C4-2B (cell line): ENCODE measurements around the gene TTN.

Source experiments
- ZFX ChIP-seq: fragments of 450-650 bp; IDR thresholded peaks from 2 replicates; pipeline ENCODE4 v1.6.1; 2017
- TF ChIP-seq, protein P1 (sequence below): fragments of 450-650 bp; conservative IDR thresholded peaks from 2 replicates; pipeline ENCODE4 v1.5.1; 2017; ENCODE audit warnings: mild to moderate bottlenecking

DNA sequence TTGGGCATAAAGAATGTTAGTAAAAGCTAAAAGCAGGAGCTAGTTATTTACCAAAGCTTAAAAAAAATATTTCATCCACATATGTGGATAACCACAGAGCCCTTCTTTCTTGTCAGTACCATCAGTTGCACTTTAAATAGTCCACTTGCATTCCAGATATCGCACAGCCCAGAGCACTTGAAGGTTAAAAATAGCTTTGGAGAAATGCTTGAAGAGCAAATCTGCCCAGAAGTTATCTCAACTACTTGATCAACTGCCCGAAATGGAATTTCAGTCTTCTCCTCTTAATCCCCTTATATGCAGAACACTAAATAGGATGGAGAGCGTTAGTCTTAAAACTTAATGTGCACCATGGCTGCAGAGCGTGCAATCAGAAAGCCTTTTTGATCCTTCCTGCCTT, 178.6 kb downstream of the TTN start:
- TF ChIP-seq, protein P1, sequence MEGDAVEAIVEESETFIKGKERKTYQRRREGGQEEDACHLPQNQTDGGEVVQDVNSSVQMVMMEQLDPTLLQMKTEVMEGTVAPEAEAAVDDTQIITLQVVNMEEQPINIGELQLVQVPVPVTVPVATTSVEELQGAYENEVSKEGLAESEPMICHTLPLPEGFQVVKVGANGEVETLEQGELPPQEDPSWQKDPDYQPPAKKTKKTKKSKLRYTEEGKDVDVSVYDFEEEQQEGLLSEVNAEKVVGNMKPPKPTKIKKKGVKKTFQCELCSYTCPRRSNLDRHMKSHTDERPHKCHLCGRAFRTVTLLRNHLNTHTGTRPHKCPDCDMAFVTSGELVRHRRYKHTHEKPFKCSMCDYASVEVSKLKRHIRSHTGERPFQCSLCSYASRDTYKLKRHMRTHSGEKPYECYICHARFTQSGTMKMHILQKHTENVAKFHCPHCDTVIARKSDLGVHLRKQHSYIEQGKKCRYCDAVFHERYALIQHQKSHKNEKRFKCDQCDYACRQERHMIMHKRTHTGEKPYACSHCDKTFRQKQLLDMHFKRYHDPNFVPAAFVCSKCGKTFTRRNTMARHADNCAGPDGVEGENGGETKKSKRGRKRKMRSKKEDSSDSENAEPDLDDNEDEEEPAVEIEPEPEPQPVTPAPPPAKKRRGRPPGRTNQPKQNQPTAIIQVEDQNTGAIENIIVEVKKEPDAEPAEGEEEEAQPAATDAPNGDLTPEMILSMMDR: no peak
- no peak for TF ChIP-seq ZFX
